ENCODE results near the gene MRM1. TPM values are rescaled to one million over a fixed set of nuclear protein-coding genes. Genes with fewer than 3 reads are reported as not detected.

MRM1 gene
- total and polyA plus RNA-seq, 9 of the 15 experiments (the other 6 are each of a cell fraction or from before 2014, with no cell fraction given), result 0.61 to 28.4 (median 21.5) TPM

GRCh38 chr17:36601303-36602029, at the start of gene MRM1 (continued):
- TF ChIP-seq CGGBP1 (CRISPR knock-in tag; IDR thresholded peaks at IDR 0.05), result no peak
- no peak for TF ChIP-seq TFAM (CRISPR knock-in tag; conservative IDR thresholded peaks at IDR 0.05)
- no peak; a peak in 1 of 4 replicates for TF ChIP-seq TBL1XR1 (IDR thresholded peaks at IDR 0.05; ENCODE audit: low read length in 2 of 2)
- peak; percentile 87 for TF ChIP-seq MAX (CRISPR knock-in tag; IDR thresholded peaks at IDR 0.05)
- TF ChIP-seq, protein P1, sequence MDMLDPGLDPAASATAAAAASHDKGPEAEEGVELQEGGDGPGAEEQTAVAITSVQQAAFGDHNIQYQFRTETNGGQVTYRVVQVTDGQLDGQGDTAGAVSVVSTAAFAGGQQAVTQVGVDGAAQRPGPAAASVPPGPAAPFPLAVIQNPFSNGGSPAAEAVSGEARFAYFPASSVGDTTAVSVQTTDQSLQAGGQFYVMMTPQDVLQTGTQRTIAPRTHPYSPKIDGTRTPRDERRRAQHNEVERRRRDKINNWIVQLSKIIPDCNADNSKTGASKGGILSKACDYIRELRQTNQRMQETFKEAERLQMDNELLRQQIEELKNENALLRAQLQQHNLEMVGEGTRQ (CRISPR knock-in tag; IDR thresholded peaks at IDR 0.05), result peak; percentile 71; the same call in 1 of the 2 replicates
- no peak for TF ChIP-seq ZFPM2 (CRISPR knock-in tag; IDR thresholded peaks at IDR 0.05)
- TF ChIP-seq RBBP5 (IDR thresholded peaks at IDR 0.05; ENCODE audit: borderline replicate concordance, insufficient read depth, low read length, poor library complexity, severe bottlenecking), result peak; percentile 59
- no peak for TF ChIP-seq BRF2 (IDR thresholded peaks at IDR 0.05; ENCODE audit: borderline replicate concordance, insufficient read depth, insufficient read length)
- peak; percentile 55 for TF ChIP-seq CREM (IDR thresholded peaks at IDR 0.05; ENCODE audit: low read depth)
- TF ChIP-seq, protein P2, sequence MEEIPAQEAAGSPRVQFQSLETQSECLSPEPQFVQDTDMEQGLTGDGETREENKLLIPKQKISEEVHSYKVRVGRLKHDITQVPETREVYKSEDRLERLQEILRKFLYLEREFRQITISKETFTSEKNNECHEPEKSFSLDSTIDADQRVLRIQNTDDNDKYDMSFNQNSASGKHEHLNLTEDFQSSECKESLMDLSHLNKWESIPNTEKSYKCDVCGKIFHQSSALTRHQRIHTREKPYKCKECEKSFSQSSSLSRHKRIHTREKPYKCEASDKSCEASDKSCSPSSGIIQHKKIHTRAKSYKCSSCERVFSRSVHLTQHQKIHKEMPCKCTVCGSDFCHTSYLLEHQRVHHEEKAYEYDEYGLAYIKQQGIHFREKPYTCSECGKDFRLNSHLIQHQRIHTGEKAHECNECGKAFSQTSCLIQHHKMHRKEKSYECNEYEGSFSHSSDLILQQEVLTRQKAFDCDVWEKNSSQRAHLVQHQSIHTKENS (CRISPR knock-in tag; IDR thresholded peaks at IDR 0.05), result no peak
- TF ChIP-seq, protein P3, sequence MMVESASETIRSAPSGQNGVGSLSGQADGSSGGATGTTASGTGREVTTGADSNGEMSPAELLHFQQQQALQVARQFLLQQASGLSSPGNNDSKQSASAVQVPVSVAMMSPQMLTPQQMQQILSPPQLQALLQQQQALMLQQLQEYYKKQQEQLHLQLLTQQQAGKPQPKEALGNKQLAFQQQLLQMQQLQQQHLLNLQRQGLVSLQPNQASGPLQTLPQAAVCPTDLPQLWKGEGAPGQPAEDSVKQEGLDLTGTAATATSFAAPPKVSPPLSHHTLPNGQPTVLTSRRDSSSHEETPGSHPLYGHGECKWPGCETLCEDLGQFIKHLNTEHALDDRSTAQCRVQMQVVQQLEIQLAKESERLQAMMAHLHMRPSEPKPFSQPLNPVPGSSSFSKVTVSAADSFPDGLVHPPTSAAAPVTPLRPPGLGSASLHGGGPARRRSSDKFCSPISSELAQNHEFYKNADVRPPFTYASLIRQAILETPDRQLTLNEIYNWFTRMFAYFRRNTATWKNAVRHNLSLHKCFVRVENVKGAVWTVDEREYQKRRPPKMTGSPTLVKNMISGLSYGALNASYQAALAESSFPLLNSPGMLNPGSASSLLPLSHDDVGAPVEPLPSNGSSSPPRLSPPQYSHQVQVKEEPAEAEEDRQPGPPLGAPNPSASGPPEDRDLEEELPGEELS (CRISPR knock-in tag; IDR thresholded peaks at IDR 0.05; ENCODE audit: borderline replicate concordance), result 0 out of 2 replicates have a peak, but pooled peaks have one; percentile 45
- TF ChIP-seq MAFK (IDR thresholded peaks at IDR 0.05; ENCODE audit: low read length), result no peak
- TF ChIP-seq, protein P4, sequence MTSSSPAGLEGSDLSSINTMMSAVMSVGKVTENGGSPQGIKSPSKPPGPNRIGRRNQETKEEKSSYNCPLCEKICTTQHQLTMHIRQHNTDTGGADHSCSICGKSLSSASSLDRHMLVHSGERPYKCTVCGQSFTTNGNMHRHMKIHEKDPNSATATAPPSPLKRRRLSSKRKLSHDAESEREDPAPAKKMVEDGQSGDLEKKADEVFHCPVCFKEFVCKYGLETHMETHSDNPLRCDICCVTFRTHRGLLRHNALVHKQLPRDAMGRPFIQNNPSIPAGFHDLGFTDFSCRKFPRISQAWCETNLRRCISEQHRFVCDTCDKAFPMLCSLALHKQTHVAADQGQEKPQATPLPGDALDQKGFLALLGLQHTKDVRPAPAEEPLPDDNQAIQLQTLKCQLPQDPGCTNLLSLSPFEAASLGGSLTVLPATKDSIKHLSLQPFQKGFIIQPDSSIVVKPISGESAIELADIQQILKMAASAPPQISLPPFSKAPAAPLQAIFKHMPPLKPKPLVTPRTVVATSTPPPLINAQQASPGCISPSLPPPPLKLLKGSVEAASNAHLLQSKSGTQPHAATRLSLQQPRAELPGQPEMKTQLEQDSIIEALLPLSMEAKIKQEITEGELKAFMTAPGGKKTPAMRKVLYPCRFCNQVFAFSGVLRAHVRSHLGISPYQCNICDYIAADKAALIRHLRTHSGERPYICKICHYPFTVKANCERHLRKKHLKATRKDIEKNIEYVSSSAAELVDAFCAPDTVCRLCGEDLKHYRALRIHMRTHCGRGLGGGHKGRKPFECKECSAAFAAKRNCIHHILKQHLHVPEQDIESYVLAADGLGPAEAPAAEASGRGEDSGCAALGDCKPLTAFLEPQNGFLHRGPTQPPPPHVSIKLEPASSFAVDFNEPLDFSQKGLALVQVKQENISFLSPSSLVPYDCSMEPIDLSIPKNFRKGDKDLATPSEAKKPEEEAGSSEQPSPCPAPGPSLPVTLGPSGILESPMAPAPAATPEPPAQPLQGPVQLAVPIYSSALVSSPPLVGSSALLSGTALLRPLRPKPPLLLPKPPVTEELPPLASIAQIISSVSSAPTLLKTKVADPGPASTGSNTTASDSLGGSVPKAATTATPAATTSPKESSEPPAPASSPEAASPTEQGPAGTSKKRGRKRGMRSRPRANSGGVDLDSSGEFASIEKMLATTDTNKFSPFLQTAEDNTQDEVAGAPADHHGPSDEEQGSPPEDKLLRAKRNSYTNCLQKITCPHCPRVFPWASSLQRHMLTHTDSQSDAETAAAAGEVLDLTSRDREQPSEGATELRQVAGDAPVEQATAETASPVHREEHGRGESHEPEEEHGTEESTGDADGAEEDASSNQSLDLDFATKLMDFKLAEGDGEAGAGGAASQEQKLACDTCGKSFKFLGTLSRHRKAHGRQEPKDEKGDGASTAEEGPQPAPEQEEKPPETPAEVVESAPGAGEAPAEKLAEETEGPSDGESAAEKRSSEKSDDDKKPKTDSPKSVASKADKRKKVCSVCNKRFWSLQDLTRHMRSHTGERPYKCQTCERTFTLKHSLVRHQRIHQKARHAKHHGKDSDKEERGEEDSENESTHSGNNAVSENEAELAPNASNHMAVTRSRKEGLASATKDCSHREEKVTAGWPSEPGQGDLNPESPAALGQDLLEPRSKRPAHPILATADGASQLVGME (CRISPR knock-in tag; IDR thresholded peaks at IDR 0.05), result no peak
- no peak for TF ChIP-seq MTF1 (CRISPR knock-in tag; IDR thresholded peaks at IDR 0.05; ENCODE audit: borderline replicate concordance)
